Endothelial cell of umbilical vein (primary cell): Measurements from ENCODE around the gene SMC5. TPM values are rescaled to one million over a fixed set of nuclear protein-coding genes. Genes with fewer than 3 reads are reported as not detected.

Source experiments
- BruUV-seq: library from RNA; stranded (reverse); fragments of 400-500 nt; replicated peaks from 2 replicates; lab custom pipeline; 2021; lab: Mats Ljungman, UMichigan
- CTCF ChIA-PET: fragments of 300-600, 350-600 bp; sonication (Branson Sonifier 250); formaldehyde crosslinking; loops from one replicate; lab custom pipeline; 2021; ENCODE audit warnings: antibody characterized with exemption, inconsistent platforms; lab: Charles Lee
- POLR2A ChIA-PET: fragments of 300-600, 350-600 bp; sonication (Branson Sonifier 250); formaldehyde crosslinking; loops from one replicate; lab custom pipeline; 2021; ENCODE audit warnings: antibody characterized with exemption, inconsistent platforms; lab: Charles Lee
- DNase-seq: peaks from one replicate; pipeline ENCODE4 v3.0.0-alpha.2; 2011; ENCODE audit warnings: low read depth, low spot score
- FAIRE-seq: peaks from 2 replicates; lab custom pipeline; 2011; peaks lifted over from hg19 to GRCh38; lab: Jason Lieb, UNC
- H2AFZ ChIP-seq: 2 replicates; pipeline ENCODE4 v1.6.0; 2012; ENCODE audit warnings: low read depth, low read length, control low read depth, inconsistent platforms
- H3K27ac ChIP-seq: 2 replicates; pipeline ENCODE4 v1.5.1; 2011; ENCODE audit warnings: low read depth, mild to moderate bottlenecking, control low read depth, low read length, moderate library complexity; ENCODE audit not compliant: insufficient read depth
- H3K27me3 ChIP-seq, 2 experiments: 2 replicates each; pipeline versions ENCODE4 v1.6.0 to v1.6.1; 2011; ENCODE audit warnings: low read length in 2 of 2, mixed read lengths in 1 of 2; ENCODE audit not compliant: control insufficient read depth in 2 of 2, insufficient read depth in 2 of 2
- H3K36me3 ChIP-seq, 2 experiments: 2 replicates in 1 of 2; 3 replicates in 1 of 2; pipeline ENCODE4 v1.5.1; 2011; ENCODE audit warnings: low read length in 2 of 2, mild to moderate bottlenecking in 1 of 2, moderate library complexity in 1 of 2; ENCODE audit not compliant: control insufficient read depth in 2 of 2, insufficient read depth in 2 of 2; ENCODE audit errors: extremely low read depth in 1 of 2
- H3K4me1 ChIP-seq: 3 replicates; pipeline ENCODE4 v1.5.1; 2011; ENCODE audit warnings: mild to moderate bottlenecking, low read length; ENCODE audit not compliant: control insufficient read depth, insufficient read depth; ENCODE audit errors: extremely low read depth
- H3K4me2 ChIP-seq: 2 replicates; pipeline ENCODE4 v1.6.1; 2011; ENCODE audit warnings: low read length, control low read depth, mixed read lengths; ENCODE audit not compliant: insufficient read depth
- H3K4me3 ChIP-seq, 3 experiments: fragments of 200-600 bp in 1 of 3; sonication (generic), shearing (Covaris generic) in 1 of 3; replicated peaks in 1 of 3; 2 replicates each; pipeline ENCODE4 v1.5.1; 2011 to 2016; ENCODE audit warnings: control low read depth in 3 of 3, low read length in 3 of 3, mild to moderate bottlenecking in 2 of 3, inconsistent platforms in 1 of 3, low read depth in 1 of 3, moderate library complexity in 1 of 3; ENCODE audit not compliant: insufficient read depth in 1 of 3
- H3K79me2 ChIP-seq: 2 replicates; pipeline ENCODE4 v1.6.0; 2012; ENCODE audit warnings: low read length, inconsistent platforms; ENCODE audit not compliant: control insufficient read depth, insufficient read depth
- H3K9ac ChIP-seq: replicated peaks from 2 replicates; pipeline ENCODE3; 2011; ENCODE audit warnings: low read length, control low read depth; ENCODE audit not compliant: insufficient read depth; ENCODE audit errors: extremely low read depth
- H3K9me1 ChIP-seq: replicated peaks from 3 replicates; pipeline ENCODE4 v1.6.0; 2011; ENCODE audit warnings: mild to moderate bottlenecking, low read length; ENCODE audit not compliant: control insufficient read depth, insufficient read depth; ENCODE audit errors: extremely low read depth
- H3K9me3 ChIP-seq: replicated peaks from 2 replicates; pipeline ENCODE4 v1.5.1; 2012; ENCODE audit warnings: low read length, inconsistent platforms; ENCODE audit not compliant: control insufficient read depth, insufficient read depth
- H4K20me1 ChIP-seq: replicated peaks from 2 replicates; pipeline ENCODE3; 2011; ENCODE audit warnings: mild to moderate bottlenecking, low read length; ENCODE audit not compliant: control insufficient read depth, insufficient read depth; ENCODE audit errors: extremely low read depth
- EZH2 ChIP-seq: IDR thresholded peaks from 2 replicates; pipeline ENCODE4 v1.6.1; 2012; ENCODE audit warnings: borderline replicate concordance, low read depth, mild to moderate bottlenecking, moderate library complexity, low read length, inconsistent platforms; ENCODE audit not compliant: severe bottlenecking
- FOS ChIP-seq: IDR thresholded peaks from 2 replicates; pipeline ENCODE4 v1.6.1; 2011; ENCODE audit warnings: mild to moderate bottlenecking, low read length, moderate library complexity, borderline replicate concordance; ENCODE audit not compliant: insufficient read depth
- GATA2 ChIP-seq: IDR thresholded peaks from 2 replicates; pipeline ENCODE4 v1.7.0; 2011; ENCODE audit warnings: low read depth, mild to moderate bottlenecking, moderate library complexity, mixed read lengths, low read length; ENCODE audit not compliant: insufficient read length, insufficient read depth
- JUN ChIP-seq: IDR thresholded peaks from 2 replicates; pipeline ENCODE4 v1.6.1; 2011; ENCODE audit warnings: borderline replicate concordance, low read depth; ENCODE audit not compliant: insufficient read length, insufficient read depth
- MAX ChIP-seq: IDR thresholded peaks from 2 replicates; pipeline ENCODE4 v1.6.1; 2011; ENCODE audit not compliant: insufficient read depth, insufficient read length
- MYC ChIP-seq: IDR thresholded peaks from one replicate; pipeline ENCODE4 v1.6.1; 2011; ENCODE audit warnings: mild to moderate bottlenecking, low read depth, low read length
- POLR2A ChIP-seq: IDR thresholded peaks from 2 replicates; pipeline ENCODE4 v1.6.1; 2012; ENCODE audit warnings: low read depth, mild to moderate bottlenecking, control low read depth, low read length
- POLR2AphosphoS5 ChIP-seq: IDR thresholded peaks from 2 replicates; pipeline ENCODE4 v1.6.1; 2012; ENCODE audit warnings: low read depth, mild to moderate bottlenecking, control low read depth, low read length, moderate library complexity; ENCODE audit not compliant: insufficient read depth
- dilution Hi-C: fragments of 300-500 bp; cut with MboI; formaldehyde crosslinking; loops from one replicate; pipeline ENCODE4 v1.15.0; 2019; ENCODE audit warnings: low sequenced_read_pairs; ENCODE audit not compliant: extremely low pct_ligation_motif_present
- intact Hi-C: fragments of 100-400 bp; cut with micrococcal nuclease; formaldehyde crosslinking; loops from one replicate; pipeline ENCODE4 v1.10.0; 2022
- polyA plus RNA-seq, 4 experiments: library from polyadenylated mRNA; depleted of rRNA in 3 of 4; stranded (reverse) in 3 of 4; unstranded in 1 of 4; fragments of >200 nt; gene quantifications; 2 replicates each; pipeline versions ENCODE4 v1.2.1 to v1.2.3, GENCODE V29; 2011 to 2012; ENCODE audit warnings: missing spikeins in 1 of 4
- total RNA-seq: library from RNA; stranded (reverse); gene quantifications from 2 replicates; pipeline ENCODE4 v1.2.3, GENCODE V29; 2021
- TF ChIP-seq, protein P1 (sequence below), 2 donors: IDR thresholded peaks; 1 replicate in 1 of 2; 2 replicates in 1 of 2; pipeline ENCODE4 v1.5.1; 2011; ENCODE audit warnings: low read length in 2 of 2, mild to moderate bottlenecking in 2 of 2, moderate library complexity in 2 of 2, control low read depth in 1 of 2, inconsistent platforms in 1 of 2, low read depth in 1 of 2; ENCODE audit not compliant: insufficient read depth in 1 of 2; ENCODE audit errors: extremely low read depth in 1 of 2

Gene SMC5
- total and polyA plus RNA-seq, 2 donors (not counting 3 experiments of a cell fraction or from before 2014, with no cell fraction given), result 17.1 to 32.8 TPM

- Histone ChIP-seq H3K27ac (no peak overlapping the region), H4K20me1 (no peaks in the 10 kb centered on the region), H3K9me1 (no peaks in the 10 kb centered on the region), H3K9ac (no peak overlapping the region), H3K4me1 (no peaks in the 10 kb centered on the region), H3K36me3 (no peaks in the 10 kb centered on the region), H3K79me2 (no peaks in the 10 kb centered on the region), H2AFZ (no peak overlapping the region), H3K9me3 (no peaks in the 10 kb centered on the region), H3K4me3 (no peak overlapping the region), H3K4me2 (no peak overlapping the region), H3K27me3 (no peaks in the 10 kb centered on the region)
- FAIRE-seq (no peak), DNase-seq (no peak)
- BruUV-seq, result no TSS peak
- TF ChIP-seq MAX, result no peak
- TF ChIP-seq MYC, result no peak
- TF ChIP-seq POLR2AphosphoS5, result no peak
- TF ChIP-seq, protein P1, sequence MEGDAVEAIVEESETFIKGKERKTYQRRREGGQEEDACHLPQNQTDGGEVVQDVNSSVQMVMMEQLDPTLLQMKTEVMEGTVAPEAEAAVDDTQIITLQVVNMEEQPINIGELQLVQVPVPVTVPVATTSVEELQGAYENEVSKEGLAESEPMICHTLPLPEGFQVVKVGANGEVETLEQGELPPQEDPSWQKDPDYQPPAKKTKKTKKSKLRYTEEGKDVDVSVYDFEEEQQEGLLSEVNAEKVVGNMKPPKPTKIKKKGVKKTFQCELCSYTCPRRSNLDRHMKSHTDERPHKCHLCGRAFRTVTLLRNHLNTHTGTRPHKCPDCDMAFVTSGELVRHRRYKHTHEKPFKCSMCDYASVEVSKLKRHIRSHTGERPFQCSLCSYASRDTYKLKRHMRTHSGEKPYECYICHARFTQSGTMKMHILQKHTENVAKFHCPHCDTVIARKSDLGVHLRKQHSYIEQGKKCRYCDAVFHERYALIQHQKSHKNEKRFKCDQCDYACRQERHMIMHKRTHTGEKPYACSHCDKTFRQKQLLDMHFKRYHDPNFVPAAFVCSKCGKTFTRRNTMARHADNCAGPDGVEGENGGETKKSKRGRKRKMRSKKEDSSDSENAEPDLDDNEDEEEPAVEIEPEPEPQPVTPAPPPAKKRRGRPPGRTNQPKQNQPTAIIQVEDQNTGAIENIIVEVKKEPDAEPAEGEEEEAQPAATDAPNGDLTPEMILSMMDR (IDR thresholded peaks at IDR 0.05; ENCODE audit: extremely low read depth in 1 of 2, insufficient read depth in 1 of 2, low read depth in 1 of 2, low read length in 2 of 2), result no peak
- no peak for TF ChIP-seq GATA2
- dilution Hi-C loops, result no loop called here
- CTCF ChIA-PET, result no interaction called here
- POLR2A ChIA-PET, result no interaction called here
- intact Hi-C loops, result no loop called here
Measured at GRCh38 chr9:70217029-70217428, 41.7 kb upstream of the SMC5 start.

DNA sequence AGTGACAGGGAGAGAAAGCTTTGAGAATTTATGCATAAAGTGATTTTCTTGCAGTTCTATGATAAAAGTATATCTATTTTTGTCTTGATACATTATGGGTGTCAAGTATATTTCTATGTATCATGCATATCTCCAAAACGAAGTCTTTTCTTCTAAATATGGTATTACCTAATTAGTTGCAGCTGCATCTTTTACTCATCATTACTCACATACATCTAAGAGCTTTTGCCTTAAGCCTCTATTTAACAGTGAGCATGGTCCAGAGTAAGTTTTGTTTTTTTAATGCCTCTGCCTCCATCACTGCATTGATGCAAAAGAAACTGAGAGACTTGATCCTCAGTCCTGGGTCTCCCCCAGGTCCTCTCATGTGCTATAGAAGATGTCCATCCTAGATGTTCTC lies 40.0 kb upstream of the SMC5 start:
- CTCF ChIA-PET, result no interaction called here
- dilution Hi-C loops (no loop called here), intact Hi-C loops (no loop called here)
- FAIRE-seq (no peak), DNase-seq (no peak)
- no TSS peak for BruUV-seq
- no peaks in the 10 kb centered on the region for H3K4me1 ChIP-seq
- no peaks in the 10 kb centered on the region for H3K79me2 ChIP-seq
- no peak overlapping the region for H3K4me3 ChIP-seq
- H3K9me3 ChIP-seq, result no peaks in the 10 kb centered on the region
- no peaks in the 10 kb centered on the region for H4K20me1 ChIP-seq
- no peak for TF ChIP-seq MAX
- TF ChIP-seq JUN, result no peak
- no peak for TF ChIP-seq POLR2AphosphoS5
- TF ChIP-seq FOS, result no peak
- TF ChIP-seq, protein P1 (IDR thresholded peaks at IDR 0.05; ENCODE audit: extremely low read depth in 1 of 2, insufficient read depth in 1 of 2, low read depth in 1 of 2, low read length in 2 of 2), result no peak
- TF ChIP-seq EZH2, result no peak
- no peak for TF ChIP-seq POLR2A
- TF ChIP-seq MYC, result no peak
- no peak for TF ChIP-seq GATA2
- POLR2A ChIA-PET, result no interaction called here
- H3K4me2 ChIP-seq, result no peak overlapping the region
- no peak overlapping the region for H2AFZ ChIP-seq
- H3K27ac ChIP-seq, result no peak overlapping the region
- H3K9ac ChIP-seq, result no peak overlapping the region
- H3K36me3 ChIP-seq, result no peaks in the 10 kb centered on the region
- no peaks in the 10 kb centered on the region for H3K27me3 ChIP-seq
- H3K9me1 ChIP-seq, result no peaks in the 10 kb centered on the region
